H1 (cell line): ENCODE measurements around the gene FBXW2. TPM values are rescaled to one million over a fixed set of nuclear protein-coding genes. Genes with fewer than 3 reads are reported as not detected.

Experiments
- BRCA1 ChIP-seq: IDR thresholded peaks from 2 replicates; pipeline ENCODE4 v1.6.1; 2012; ENCODE audit warnings: low read depth, low read length, improper control_type of control experiment
- CHD2 ChIP-seq: IDR thresholded peaks from 2 replicates; pipeline ENCODE4 v1.6.1; 2012; ENCODE audit warnings: low read length, improper control_type of control experiment
- CTCF ChIP-seq, 3 experiments: IDR thresholded peaks; 1 replicate in 2 of 3; 2 replicates in 1 of 3; pipeline versions ENCODE4 v1.5.1 to v1.6.1; 2011; ENCODE audit warnings: low read length in 3 of 3, mild to moderate bottlenecking in 3 of 3, inconsistent platforms in 2 of 3, low read depth in 1 of 3, moderate library complexity in 1 of 3; ENCODE audit not compliant: insufficient read depth in 1 of 3; ENCODE audit errors: control extremely low read depth in 1 of 3
- E2F6 ChIP-seq: IDR thresholded peaks from 2 replicates; pipeline ENCODE4 v1.6.1; 2012; ENCODE audit warnings: inconsistent platforms
- EGR1 ChIP-seq: IDR thresholded peaks from 2 replicates; pipeline ENCODE4 v1.6.1; 2011; ENCODE audit warnings: low read depth, low read length, borderline replicate concordance
- FOSL1 ChIP-seq: IDR thresholded peaks from 2 replicates; pipeline ENCODE4 v1.6.1; 2011; ENCODE audit warnings: mild to moderate bottlenecking, low read depth, low read length, moderate library complexity; ENCODE audit not compliant: insufficient read depth
- KDM5A ChIP-seq: fragments of 200-600 bp; IDR thresholded peaks from 2 replicates; pipeline ENCODE4 v1.7.1; 2012; ENCODE audit warnings: mild to moderate bottlenecking, low read length, inconsistent platforms, mixed read lengths
- MAX ChIP-seq: IDR thresholded peaks from 2 replicates; pipeline ENCODE4 v1.6.1; 2012; ENCODE audit warnings: inconsistent platforms
- POLR2A ChIP-seq, 2 experiments: IDR thresholded peaks; 1 replicate in 1 of 2; 2 replicates in 1 of 2; pipeline ENCODE4 v1.6.1; 2011; ENCODE audit warnings: low read depth in 2 of 2, low read length in 2 of 2, mild to moderate bottlenecking in 2 of 2; ENCODE audit errors: control extremely low read depth in 1 of 2
- polyA plus RNA-seq, 7 experiments: library from polyadenylated mRNA; depleted of rRNA in 3 of 7; stranded (reverse) in 5 of 7; unstranded in 2 of 7; fragments of >200 nt in 5 of 7; fragments of 200-250 nt in 2 of 7; gene quantifications; 1 replicate in 5 of 7; 2 replicates in 1 of 7; 4 replicates in 1 of 7; pipeline versions ENCODE4 v1.2.1 to v1.2.3, GENCODE V29; 2011 to 2013; ENCODE audit warnings: missing spikeins in 2 of 7, mixed read lengths in 2 of 7
- total RNA-seq: library from RNA; stranded (reverse); fragmentation: NEBNext Ultra II Directional; extraction: Animal tissue kit (Norgen Biotek cat#: 25700); gene quantifications from 2 replicates; pipeline ENCODE4 v1.2.1, GENCODE V29; 2021

The FBXW2 gene
- total and polyA plus RNA-seq, 2 of the 8 experiments (the other 6 are each of a cell fraction or from before 2014, with no cell fraction given) = 19.2 to 65.3 TPM

GRCh38 chr9:120764476-120764875 is 28.7 kb downstream of the FBXW2 start (continued):
- no peak for TF ChIP-seq CTCF (IDR thresholded peaks at IDR 0.05; ENCODE audit: control extremely low read depth in 1 of 3, insufficient read depth in 1 of 3, low read depth in 1 of 3, low read length in 3 of 3)
- TF ChIP-seq E2F6 = no peak
- TF ChIP-seq KDM5A = no peak
- no peak for TF ChIP-seq POLR2A (IDR thresholded peaks at IDR 0.05; ENCODE audit: control extremely low read depth in 1 of 2, low read depth in 2 of 2, low read length in 2 of 2)
- no peak for TF ChIP-seq CHD2
- no peak for TF ChIP-seq FOSL1
- TF ChIP-seq MAX = no peak
- TF ChIP-seq BRCA1 = no peak
- no peak for TF ChIP-seq EGR1
